Measurements from ENCODE around the gene PTPN4. TPM values are rescaled to one million over a fixed set of nuclear protein-coding genes. Genes with fewer than 3 reads are reported as not detected.

Gene PTPN4
- total and polyA plus RNA-seq, 9 donors = 3.4 to 45.7 (median 35.2) TPM

DNA sequence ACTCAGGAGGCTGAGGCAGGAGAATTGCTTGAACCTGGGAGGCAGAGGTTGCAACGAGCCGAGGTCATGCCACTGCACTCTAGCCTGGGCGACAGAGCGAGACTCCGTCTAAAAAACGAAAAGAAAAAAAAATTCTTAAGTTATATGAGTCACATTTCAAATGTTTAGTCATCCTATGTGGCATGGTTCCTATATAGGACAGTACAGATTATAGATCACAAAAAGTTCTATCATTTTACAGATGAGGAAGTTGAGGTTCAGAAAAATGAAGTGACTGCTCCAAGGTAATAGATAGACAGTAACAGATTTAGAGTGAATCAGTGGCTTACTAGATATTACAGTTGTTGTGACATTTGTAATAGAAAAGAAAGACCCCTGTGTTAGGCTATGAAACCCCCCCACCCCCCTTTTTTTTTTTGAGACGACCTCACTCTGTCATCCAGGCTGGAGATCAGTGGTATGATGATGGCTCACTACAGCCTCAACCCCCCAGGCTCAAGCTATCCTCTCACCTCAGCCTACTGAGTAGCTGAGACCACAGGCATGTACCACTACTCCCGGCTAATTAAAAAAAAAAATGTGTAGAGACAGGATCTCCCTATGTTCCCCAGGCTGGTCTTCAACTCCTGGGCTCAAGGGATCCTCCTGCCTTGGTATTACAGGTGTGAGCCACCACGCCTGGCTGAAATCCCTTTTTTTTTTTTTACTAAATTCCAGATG lies 22.7 kb downstream of the PTPN4 start:
- no peak for TF ChIP-seq EP300 (IDR thresholded peaks at IDR 0.05)
- intact Hi-C loops (cut with DNase I) = no loop called here
- H3K36me3 ChIP-seq = no peaks in the 10 kb centered on the region
- H3K4me1 ChIP-seq (ENCODE audit: insufficient read depth) = no peaks in the 10 kb centered on the region
- H3K27me3 ChIP-seq = no peaks in the 10 kb centered on the region
- no peak for DNase-seq
- H3K9me3 ChIP-seq = no peaks in the 10 kb centered on the region
- WGBS, 3 donors = 94 to 95% (median 94%) methylated on average over 9 of the region's 9 CpGs
- no peak overlapping the region for H3K4me3 ChIP-seq
- no peak overlapping the region for H3K27ac ChIP-seq

DNA sequence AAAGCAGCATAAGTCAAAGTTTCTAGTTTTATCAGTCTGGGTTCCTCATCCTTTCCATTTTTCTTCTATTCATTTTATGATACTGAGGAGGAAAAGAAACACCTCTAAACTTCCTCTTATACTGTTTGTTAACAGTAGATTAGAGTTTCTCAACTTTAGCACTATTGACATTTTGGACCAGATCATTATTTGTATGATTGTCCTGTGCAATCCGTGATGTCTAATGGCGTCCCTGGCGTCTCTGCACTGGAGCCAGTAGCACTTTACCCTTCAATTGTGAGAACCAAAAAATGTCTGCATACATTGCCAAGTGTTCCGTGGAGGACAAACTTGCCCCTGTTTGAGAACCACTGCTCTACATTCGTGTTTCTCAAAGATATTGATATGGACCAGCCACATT lies 25.2 kb downstream of the PTPN4 start:
- TF ChIP-seq EP300 (IDR thresholded peaks at IDR 0.05) = no peak
- TF ChIP-seq POLR2A (IDR thresholded peaks at IDR 0.05) = no peak
- TF ChIP-seq, protein P1, sequence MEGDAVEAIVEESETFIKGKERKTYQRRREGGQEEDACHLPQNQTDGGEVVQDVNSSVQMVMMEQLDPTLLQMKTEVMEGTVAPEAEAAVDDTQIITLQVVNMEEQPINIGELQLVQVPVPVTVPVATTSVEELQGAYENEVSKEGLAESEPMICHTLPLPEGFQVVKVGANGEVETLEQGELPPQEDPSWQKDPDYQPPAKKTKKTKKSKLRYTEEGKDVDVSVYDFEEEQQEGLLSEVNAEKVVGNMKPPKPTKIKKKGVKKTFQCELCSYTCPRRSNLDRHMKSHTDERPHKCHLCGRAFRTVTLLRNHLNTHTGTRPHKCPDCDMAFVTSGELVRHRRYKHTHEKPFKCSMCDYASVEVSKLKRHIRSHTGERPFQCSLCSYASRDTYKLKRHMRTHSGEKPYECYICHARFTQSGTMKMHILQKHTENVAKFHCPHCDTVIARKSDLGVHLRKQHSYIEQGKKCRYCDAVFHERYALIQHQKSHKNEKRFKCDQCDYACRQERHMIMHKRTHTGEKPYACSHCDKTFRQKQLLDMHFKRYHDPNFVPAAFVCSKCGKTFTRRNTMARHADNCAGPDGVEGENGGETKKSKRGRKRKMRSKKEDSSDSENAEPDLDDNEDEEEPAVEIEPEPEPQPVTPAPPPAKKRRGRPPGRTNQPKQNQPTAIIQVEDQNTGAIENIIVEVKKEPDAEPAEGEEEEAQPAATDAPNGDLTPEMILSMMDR (IDR thresholded peaks at IDR 0.05) = no peak
- intact Hi-C loops (cut with DNase I) = no loop called here
- Histone ChIP-seq H3K9me3 (no peaks in the 10 kb centered on the region), H3K36me3 (no peaks in the 10 kb centered on the region), H3K27ac (no peak overlapping the region), H3K4me1 (ENCODE audit: insufficient read depth) (no peaks in the 10 kb centered on the region), H3K4me3 (no peak overlapping the region), H3K27me3 (no peaks in the 10 kb centered on the region)
- DNase-seq = no peak
- WGBS, 3 donors = 89 to 96% (median 96%) methylated on average over 5 of the region's 5 CpGs

DNA sequence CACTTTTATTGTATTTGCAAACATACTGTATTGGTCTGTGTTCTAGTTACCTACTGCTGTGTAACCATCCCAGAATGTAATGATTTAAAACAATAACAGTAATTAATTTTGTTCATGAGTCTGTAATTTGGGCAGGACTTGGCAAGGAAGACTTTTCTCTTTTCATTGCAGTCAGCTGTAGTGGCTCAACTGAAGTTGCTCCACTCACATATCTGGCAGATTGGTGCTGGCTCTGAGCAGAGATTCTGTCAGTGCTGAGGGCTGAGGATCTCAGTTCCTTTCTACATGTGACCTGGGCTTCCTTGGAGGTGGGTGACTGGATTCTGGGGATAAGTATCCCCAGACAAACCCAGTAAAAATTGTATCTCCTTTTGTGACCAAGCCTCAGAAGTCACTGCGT lies 26.6 kb downstream of the PTPN4 start:
- Histone ChIP-seq H3K27ac (no peak overlapping the region), H3K36me3 (no peaks in the 10 kb centered on the region), H3K4me3 (no peak overlapping the region), H3K27me3 (no peaks in the 10 kb centered on the region), H3K9me3 (no peaks in the 10 kb centered on the region), H3K4me1 (ENCODE audit: insufficient read depth) (no peaks in the 10 kb centered on the region)
- 94 to 98% (median 97%) methylated on average over 1 of the region's 1 CpG for WGBS, 3 donors
- intact Hi-C loops (cut with DNase I) = no loop called here
- no peak for DNase-seq
- TF ChIP-seq EP300 (IDR thresholded peaks at IDR 0.05) = no peak
- TF ChIP-seq, protein P1 (IDR thresholded peaks at IDR 0.05) = no peak
- TF ChIP-seq POLR2A (IDR thresholded peaks at IDR 0.05) = no peak

DNA sequence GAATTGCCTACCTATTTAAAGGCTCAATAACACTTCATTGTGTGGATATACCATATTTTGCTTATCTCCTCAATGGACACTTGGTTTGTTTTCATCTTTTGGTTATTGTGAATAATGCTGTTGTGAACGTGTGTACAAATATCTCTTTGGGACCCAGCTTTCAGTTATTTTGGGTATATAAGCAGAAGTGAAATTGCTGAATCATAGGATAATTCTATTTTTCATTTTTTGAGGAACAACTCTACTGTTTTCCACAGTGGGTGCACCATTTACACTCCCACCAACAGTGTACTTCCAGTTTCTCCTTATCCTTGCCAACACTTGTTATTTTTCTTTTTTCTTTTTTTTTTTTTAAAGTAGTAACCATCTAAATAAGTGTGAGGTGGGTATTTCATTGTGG lies 29.0 kb downstream of the PTPN4 start:
- H3K27me3 ChIP-seq = no peaks in the 10 kb centered on the region
- no peaks in the 10 kb centered on the region for H3K9me3 ChIP-seq
- H3K27ac ChIP-seq = no peak overlapping the region
- H3K36me3 ChIP-seq = no peaks in the 10 kb centered on the region
- intact Hi-C loops (cut with DNase I) = no loop called here
- H3K4me3 ChIP-seq = no peak overlapping the region
- H3K4me1 ChIP-seq (ENCODE audit: insufficient read depth) = no peaks in the 10 kb centered on the region
- no peak for DNase-seq
- 84 to 90% (median 85%) methylated on average over 1 of the region's 1 CpG for WGBS, 3 donors
- TF ChIP-seq POLR2A (IDR thresholded peaks at IDR 0.05) (no peak), EP300 (IDR thresholded peaks at IDR 0.05) (no peak)
- TF ChIP-seq, protein P1 (IDR thresholded peaks at IDR 0.05) = no peak

DNA sequence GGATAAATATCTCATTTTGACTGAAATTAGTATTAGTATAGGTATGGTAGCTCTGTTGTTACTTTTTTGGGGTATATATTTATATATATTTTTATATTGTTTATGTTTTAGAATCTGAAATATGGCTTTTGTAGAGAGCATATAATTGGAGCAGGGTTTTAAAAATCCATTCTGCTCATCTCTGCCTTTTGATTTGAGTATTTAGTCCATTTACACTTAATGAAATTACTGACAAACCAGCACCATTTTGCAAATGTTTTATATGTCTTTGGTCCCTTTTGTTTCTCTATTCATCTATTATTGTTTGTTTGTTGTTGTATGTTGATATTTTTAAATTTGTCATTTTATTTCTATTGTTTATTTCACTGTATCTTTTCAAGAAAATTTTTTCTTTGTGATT lies 30.7 kb downstream of the PTPN4 start:
- H3K27me3 ChIP-seq = no peaks in the 10 kb centered on the region
- intact Hi-C loops (cut with DNase I) = loop anchor here in 1 of 4 donors (5.0 kb wide), 1 partner anchor 1513 kb away; no protein-coding TSS in a partner anchor
- H3K4me1 ChIP-seq (ENCODE audit: insufficient read depth) = no peaks in the 10 kb centered on the region
- no peak for TF ChIP-seq POLR2A (IDR thresholded peaks at IDR 0.05)
- TF ChIP-seq, protein P1 (IDR thresholded peaks at IDR 0.05) = no peak
- no peak for TF ChIP-seq EP300 (IDR thresholded peaks at IDR 0.05)
- no peaks in the 10 kb centered on the region for H3K9me3 ChIP-seq
- H3K36me3 ChIP-seq = no peaks in the 10 kb centered on the region
- no peak overlapping the region for H3K4me3 ChIP-seq
- no peak overlapping the region for H3K27ac ChIP-seq
- no peak for DNase-seq

Measured in ovary (tissue), 9 donors.